GM21526 (cell line): ENCODE measurements around the gene PEX7.
"Not testable (repeated sequence)": the region's sequence is repeated elsewhere in the genome, so short reads cannot be mapped to it uniquely, and the experiment has no call there.

Source experiments
- ATAC-seq: cut with Tn5 transposase; IDR thresholded peaks from one replicate; pipeline ENCODE4 v1.9.1; 2021; ENCODE audit warnings: moderate library complexity; ENCODE audit not compliant: unreplicated experiment, low FRiP score

Gene PEX7

DNA sequence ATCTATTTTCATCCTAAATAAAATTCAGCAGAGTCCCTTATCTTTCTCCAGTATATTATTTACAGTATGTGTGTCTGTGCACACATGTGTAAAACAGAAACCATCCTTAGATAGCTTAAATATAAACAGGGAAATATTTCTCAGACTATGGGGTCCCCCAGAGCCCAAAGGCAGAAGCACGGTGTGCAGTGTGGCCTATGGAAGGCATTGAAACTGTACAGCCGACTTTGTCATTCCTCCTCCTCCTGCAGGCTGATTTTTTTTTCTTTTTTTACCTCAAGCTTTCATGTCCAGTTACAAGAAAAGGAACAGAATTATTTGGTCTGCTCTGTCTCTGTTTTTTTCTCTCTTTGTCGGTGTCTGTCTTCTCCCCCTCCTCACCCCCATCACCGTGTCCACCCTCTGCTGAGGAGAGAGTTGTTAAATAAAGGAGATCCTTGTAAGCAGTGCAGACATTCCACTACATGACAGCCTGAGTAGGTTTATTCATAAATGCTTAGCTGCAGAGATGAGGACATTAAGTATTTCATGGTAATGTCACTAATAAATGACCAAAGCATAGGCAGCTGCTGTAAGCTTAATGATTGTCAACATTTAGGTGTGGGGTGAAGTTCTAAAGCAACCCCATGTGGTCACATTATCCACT is 67.9 kb downstream of the PEX7 start:
- no peak for ATAC-seq

DNA sequence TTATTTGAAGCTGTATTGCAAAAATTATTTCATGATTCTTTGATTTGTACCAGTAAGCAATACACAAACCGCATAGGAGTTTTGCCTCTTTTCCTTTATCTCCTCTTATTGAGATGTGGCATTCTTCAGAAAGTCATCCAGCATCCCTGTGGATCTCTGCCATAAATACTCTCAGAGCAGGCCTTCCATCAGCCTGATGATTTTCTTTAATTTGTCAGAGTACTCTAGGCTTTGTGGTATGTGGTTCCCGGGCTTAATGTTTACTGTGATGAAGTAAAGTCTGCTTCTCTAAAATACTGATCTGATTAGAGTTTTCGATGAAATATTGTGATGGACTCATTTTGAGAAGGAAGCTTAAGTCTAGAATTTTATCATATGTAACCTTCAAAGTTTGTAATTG is 68.6 kb downstream of the PEX7 start:
- ATAC-seq, result no peak

DNA sequence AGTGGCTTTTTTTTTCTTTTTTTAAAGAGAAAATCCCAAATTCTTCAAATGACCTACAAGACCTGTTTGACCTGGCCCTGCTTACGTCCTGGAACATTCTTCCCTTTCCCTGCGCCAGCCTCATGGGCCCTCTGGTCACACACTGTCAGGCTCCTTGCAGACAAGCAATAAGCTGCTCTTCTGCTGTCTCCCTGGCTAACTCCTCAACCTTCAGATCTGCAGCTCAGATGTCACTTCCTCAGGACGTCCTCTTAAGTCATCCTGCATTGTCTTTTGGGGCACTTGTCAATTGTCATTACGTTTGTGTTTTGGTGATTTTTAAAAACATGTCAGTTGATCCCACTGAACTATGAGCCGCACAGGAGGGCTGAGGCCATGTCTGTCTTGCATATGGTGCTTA is 70.8 kb downstream of the PEX7 start:
- ATAC-seq, result no peak

DNA sequence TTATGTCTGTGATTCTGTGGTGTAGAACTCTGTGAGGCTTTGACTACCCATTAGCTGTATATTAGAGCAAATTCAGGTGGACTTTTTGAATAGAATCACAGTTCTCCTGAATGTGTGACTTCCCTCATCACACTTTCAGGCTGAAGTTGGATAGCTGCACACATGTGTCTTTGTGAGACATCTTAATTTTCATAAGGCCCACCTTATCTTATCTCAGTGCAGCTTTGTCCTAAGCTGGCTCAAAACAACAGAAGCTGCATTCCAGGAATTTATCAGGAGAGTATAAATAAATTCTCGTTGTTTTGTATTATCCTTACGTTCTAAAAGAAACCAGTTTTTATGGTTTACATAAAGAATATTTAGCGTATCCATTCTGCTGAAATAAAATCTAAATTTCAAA is 73.5 kb downstream of the PEX7 start:
- no peak for ATAC-seq

DNA sequence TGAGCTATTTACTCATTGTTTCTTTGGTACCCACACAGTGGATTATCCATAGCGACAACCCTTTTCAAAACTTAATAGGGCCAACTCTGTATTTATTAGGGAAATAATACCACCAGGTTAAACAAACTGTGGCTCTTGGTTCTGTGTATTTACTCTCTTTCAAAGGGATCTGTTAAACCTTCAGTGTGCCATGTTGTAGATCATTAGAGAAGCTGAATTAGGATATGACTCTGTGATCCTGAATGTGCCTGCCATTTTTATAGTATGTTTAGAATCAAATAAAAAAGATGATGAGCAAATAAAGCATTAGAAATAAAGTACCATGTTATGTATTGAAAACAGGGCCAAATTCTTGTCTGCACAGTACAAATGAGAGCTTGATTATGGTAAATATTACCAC is 74.7 kb downstream of the PEX7 start:
- ATAC-seq, result no peak

DNA sequence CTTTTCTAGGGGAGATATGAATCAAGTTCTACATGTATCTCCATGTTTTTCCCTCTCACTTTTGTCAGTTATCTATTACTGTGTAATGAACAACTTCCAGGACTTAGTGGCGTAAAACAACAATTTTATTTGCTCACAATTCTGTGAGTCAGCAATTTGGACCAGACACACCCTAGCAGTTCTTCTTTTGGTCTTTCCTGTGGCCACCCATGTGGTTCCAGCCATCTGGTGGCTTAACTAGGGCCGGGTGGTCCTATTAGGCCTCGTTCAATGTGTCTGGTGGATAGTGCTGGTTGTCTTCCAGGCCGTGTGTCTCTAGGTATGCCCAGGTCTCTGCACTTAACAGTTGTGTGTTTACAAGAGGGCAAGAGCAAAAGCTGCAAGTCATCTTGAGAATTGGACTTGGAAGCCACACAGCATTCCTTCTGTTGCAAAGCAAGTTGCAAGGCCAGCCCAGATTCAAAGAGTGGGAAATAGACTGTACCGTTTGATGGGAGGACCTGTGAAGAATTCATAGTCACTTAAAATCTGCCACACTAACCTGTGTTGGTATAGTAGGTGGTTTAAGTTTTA is 78.9 kb downstream of the PEX7 start:
- ATAC-seq, result no peak

DNA sequence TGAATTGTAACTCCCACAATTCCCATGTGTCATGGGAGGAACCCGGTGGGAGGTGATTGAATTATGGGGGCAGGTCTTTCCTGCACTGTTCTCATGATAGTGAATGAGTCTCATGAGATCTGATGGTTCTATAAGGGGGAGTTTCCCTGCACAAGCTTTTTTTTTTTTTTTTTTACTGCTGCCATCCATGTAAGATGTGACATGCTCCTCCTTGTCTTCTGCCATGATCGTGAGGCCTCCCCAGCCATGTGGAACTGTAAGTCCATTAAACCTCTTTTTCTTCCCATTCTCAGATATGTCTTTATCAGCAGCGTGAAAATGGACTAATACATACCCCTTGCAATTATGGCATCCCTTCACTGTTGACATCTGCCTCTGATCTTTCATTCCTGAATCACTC is 82.1 kb downstream of the PEX7 start:
- not testable (repeated sequence) for ATAC-seq

DNA sequence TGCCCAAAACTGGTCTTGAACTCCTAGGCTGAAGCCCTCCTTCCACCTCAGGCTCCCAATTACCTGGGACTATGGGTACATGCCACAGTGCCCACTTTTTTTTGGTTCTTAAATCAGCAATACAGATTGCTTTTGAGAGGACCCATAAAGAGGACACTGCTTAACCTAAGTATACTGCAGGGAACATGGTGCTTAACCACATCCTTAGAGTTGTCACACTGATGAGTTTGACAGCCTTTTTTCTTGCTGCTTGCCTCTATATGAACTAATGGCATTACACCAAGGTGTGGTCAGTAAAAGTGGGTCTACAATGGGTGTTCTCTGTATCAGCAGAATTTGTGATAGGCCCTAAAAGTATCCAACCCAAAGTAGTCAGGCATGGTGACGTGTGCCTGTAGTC is 92.6 kb downstream of the PEX7 start:
- ATAC-seq, result no peak

DNA sequence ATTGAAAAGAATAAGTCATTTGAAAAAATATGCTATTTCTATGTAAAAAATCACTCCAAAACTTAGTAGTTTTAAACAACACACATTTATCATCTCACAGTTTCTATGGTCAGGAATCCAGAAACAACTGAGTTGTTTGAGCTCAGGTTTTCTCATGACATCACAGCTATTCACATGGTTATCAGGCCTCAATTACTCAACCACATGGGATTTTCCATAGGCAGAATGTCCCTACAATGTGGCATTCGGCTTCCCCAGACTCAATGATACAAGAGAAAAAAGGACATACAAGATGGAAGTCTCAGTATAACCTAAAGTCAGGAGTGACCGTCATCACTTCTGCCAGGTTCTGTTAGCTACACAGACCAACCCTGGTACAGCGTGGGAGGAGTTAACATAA is 96.3 kb downstream of the PEX7 start:
- no peak for ATAC-seq

DNA sequence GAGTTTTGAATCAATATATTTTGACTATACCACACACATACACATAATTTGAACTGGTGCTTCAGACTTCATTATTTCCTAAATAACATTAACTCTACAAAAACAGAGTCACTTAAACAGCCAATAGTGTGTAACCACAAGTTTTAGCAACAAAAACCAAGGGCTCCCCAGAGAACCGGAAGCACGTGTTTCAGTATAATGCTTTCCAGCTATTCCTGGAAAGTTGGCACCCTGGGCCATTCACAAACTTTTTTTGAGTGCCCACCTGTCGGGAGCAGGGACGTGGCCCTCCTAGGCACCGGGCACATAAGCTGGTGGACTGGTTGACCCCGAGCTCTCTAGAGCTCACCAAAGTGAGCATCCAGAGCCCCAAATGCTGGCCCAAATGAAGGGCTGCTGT is 97.8 kb downstream of the PEX7 start:
- no peak for ATAC-seq

DNA sequence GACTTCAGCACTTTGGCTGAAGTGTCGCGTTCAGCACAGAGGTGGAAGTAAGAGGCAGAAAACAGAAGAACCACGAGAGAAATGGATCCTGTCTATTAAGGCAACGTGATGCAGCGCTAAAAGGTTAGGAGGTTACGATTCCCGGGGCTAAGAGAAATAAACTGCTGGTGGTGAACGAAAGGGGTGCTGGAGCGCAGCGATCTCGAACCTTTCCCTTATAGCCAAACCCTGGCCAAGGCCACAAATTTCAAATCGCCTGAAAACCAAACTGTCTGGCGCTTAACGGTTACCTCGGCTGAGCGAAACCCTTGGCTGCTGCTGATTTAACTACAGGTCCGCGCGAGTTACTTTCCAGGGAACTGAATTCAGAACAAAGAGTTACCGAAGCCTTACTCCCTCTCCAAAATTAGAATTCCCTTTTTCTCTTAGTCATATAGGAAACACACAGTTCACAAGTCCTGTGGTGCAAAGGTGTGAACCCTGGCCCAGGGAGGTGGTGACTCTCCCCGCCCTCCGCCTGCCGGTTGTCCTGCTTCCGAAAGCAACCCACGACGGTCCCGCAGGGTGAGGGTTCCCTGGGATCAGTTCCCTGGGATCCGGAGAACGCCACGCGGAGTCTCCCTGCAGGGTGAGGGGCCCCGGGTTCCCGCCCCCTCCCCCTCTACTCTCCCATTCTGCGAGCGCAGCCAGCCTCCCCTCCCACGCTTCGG is 98.4 kb downstream of the PEX7 start:
- ATAC-seq, result no peak

DNA sequence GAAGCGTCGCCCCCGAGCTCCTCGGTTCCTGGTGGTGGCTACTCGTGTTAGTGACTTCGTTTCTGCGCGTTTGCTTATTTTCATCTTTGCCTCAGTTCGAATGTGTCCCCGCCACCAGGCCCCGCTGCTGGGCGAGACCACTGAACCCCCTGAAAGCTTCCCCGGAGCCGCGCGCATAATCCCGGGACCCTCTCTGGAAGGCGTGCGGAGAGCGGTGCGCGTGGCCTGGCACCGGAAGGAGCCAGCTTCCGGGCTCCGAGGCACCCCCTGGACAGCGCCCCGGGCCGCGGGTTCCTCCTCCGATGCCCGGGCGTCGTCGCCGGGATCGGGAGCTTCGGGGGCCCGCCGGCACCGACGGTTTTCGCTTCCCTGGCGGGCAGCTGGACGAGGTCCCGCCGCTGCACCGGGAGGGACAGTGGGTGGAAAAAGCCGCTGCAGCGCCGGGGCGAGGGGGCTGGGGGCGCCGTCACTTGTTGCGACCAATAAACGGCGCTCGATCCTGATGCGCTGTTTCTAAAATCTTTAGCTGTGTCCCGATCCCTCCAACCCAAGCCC is 99.1 kb downstream of the PEX7 start:
- ATAC-seq, result no peak

DNA sequence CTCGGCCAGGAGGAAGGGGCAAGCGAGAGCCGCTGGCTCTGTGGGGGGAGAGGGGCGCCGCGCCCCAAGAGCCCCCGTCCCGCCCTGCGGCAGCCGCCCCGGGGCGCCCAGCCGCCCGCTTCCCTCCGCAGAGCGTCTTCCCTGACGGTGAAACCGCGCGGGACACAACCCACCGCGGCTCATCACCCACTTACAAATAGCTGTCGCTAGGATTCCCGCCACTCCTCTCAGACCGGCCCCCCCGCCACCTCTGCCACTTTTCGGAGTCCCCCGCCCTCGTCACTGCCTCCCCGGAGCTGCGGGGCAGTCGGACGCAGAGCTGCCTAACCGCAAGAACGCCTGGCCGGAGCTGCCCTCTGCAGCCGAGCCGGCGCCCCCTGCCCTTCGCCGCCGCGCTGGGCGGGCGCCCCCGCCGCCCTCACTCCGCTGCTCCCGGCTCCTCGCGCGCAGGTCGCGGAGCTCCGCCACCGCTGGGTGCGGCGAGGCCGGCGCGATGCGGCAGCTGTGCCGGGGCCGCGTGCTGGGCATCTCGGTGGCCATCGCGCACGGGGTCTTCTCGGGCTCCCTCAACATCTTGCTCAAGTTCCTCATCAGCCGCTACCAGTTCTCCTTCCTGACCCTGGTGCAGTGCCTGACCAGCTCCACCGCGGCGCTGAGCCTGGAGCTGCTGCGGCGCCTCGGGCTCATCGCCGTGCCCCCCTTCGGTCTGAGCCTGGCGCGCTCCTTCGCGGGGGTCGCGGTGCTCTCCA is 99.7 kb downstream of the PEX7 start, which contains the start of gene SLC35D3:
SLC35D3 (plus strand) TSS at position 366 of the 749 bp plus-strand sequence; CDS start at position 494, 128 bp downstream.
- ATAC-seq, result no peak

DNA sequence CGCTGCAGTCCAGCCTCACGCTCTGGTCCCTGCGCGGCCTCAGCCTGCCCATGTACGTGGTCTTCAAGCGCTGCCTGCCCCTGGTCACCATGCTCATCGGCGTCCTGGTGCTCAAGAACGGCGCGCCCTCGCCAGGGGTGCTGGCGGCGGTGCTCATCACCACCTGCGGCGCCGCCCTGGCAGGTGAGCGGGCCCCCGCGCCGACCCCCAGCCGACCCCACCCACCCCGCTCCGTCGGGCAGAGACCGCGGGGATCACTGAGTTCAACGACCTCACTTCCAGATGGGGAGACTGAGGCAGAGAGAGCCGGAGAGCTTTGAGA is 100.3 kb downstream of the PEX7 start:
- no peak for ATAC-seq

DNA sequence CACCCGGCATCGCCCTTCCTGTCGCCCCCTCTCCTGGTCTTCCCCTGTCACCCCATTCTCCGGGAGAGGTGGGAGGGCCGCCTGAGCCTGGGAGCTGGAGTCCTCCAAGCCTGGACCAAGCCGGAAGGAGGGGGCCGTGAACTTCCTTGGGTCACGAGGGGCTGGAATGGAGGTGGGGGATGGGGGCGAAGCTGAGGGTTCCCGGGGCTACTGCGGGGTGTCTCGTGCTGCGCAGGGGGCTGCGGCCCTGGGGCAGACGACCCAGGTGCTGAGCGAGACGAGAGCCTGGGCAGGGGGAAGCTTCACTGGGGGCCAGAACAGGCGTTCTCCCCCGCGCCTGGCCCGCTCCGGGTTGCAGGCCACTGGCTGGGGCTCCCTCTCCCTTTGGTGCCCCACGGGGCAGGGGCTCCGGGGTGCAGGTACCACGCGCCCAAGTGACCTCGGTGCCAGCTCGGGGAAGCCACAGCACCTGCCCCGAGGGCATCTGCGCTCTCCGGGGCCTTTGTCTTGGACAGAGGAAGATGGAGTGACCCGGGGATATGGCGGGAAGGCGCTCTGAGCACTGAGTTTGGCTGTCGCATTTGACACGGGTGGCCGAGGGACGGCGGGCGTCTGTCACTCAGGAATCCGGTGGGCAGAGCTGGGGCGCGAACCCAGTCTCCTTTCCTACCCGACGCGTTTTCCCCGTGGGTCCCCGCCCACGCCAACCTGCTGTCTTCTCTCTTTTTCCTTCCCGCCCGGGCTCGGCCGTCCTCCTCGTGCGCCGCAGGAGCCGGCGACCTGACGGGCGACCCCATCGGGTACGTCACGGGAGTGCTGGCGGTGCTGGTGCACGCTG is 100.9 kb downstream of the PEX7 start:
- ATAC-seq, result no peak

DNA sequence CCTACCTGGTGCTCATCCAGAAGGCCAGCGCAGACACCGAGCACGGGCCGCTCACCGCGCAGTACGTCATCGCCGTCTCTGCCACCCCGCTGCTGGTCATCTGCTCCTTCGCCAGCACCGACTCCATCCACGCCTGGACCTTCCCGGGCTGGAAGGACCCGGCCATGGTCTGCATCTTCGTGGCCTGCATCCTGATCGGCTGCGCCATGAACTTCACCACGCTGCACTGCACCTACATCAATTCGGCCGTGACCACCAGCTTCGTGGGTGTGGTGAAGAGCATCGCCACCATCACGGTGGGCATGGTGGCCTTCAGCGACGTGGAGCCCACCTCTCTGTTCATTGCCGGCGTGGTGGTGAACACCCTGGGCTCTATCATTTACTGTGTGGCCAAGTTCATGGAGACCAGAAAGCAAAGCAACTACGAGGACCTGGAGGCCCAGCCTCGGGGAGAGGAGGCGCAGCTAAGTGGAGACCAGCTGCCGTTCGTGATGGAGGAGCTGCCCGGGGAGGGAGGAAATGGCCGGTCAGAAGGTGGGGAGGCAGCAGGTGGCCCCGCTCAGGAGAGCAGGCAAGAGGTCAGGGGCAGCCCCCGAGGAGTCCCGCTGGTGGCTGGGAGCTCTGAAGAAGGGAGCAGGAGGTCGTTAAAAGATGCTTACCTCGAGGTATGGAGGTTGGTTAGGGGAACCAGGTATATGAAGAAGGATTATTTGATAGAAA is 101.7 kb downstream of the PEX7 start:
- ATAC-seq, result no peak

DNA sequence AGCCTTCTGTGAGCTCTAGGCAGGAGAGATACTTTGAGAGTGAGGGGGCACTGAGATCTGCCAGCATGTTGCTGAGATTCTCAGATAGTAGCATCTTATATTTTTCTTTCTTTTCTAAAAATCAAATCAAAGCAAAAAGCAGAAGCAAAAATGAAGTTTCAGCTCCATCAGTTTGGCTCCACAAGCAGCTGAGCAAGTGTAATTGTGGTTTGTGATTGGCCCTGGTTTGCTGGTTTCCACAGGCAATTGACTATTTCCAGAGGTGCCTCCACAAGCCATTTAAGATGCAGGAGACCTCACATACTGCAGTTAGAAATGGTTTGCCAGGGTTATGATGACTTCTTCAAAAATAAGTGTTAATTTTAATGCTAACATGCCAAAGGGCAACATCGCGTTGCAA is 104.0 kb downstream of the PEX7 start:
- ATAC-seq, result no peak

DNA sequence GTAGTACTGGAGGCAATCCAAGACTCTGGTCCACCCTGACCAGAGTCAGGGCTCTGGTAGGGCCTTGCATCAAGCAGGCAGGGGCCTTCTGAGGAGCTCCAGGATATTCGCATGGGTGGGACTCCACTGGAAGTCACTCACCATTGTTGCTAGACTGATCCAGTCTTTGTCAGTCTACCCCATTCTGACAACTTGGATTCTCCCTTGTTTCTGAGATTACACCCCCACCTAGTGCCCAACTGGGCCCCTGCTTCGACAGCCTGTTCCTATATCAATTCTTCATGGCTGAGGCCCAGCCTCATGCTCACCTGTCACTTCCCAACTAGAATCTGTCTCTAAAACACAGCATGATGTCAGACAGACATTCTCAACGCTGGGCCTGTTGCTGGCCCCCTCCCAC is 104.9 kb downstream of the PEX7 start:
- no peak for ATAC-seq

DNA sequence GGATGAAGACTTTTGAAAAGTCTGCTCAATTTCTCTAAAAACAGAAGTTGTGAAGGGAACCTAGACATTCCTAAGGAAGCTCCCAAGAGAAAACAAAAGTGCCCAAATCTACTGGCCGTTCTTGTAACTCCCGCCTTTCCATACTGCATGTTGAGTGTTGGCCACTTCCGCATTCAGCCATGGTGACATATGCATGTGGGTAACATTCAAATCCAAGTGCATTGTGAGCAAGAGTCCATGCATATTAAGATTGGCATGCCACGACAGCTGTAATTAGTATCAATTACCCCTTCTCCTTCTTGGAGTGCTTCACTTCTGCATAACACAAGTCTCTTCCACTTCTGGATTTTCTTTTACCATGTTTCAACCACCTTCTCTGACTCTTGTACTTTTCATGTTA is 108.1 kb downstream of the PEX7 start:
- ATAC-seq, result no peak

DNA sequence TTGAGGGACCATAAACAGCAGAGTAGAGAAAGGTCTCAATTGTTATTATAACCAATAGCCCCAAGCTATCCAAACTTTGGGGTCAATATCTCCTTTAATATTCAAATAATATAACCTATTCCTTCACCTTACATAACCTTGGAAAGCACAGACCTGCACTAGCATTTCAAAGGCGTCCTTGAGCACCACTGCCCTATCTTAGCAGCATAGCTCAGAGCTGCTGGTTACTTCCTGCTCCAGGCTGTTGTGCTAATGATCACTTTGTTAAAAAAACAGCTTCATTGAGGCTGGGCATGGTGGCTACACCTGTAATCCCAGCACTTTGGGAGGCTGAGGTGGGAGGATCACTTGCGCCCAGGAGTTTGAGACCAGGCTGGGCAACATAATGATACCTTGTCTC is 110.2 kb downstream of the PEX7 start:
- ATAC-seq, result no peak
